Stomach (tissue), 4 donors: ENCODE results near the gene STRADB.

Experiments used
- POLR2A ChIP-seq, 4 donors: fragments of 450-650 bp; IDR thresholded peaks; one replicate each; pipeline ENCODE4 v1.6.1; 2016; ENCODE audit warnings: antibody characterized with exemption in 4 of 4, control low read depth in 2 of 4, mild to moderate bottlenecking in 1 of 4, moderate library complexity in 1 of 4
- TF ChIP-seq, protein P1 (sequence below), 7 experiments: fragments of 450-650 bp in 4 of 7; fragments of 200-600 bp in 3 of 7; sonication (generic) in 3 of 7; IDR thresholded peaks; one replicate each; pipeline ENCODE4 v1.5.1; 2016 to 2019; ENCODE audit warnings: antibody characterized with exemption in 7 of 7, control low read depth in 2 of 7, mild to moderate bottlenecking in 1 of 7

DNA sequence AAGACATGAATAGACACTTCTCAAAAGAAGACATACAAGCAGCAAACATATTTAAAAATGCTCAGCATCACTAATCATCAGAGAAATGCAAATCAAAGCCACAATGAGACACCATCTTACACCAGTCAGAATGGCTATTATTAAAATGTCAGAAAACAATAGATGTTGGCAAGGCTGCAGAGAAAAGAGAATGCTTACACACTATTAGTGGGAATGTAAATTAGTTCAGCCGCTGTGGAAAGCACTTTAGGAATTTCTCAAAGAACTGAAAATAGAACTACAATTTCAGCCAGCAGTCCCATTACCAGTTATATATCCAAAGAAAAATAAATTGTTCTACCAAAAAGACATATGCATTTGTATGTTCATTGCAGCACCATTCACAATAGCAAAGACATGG is 61.7 kb downstream of the STRADB start:
- TF ChIP-seq, protein P1, sequence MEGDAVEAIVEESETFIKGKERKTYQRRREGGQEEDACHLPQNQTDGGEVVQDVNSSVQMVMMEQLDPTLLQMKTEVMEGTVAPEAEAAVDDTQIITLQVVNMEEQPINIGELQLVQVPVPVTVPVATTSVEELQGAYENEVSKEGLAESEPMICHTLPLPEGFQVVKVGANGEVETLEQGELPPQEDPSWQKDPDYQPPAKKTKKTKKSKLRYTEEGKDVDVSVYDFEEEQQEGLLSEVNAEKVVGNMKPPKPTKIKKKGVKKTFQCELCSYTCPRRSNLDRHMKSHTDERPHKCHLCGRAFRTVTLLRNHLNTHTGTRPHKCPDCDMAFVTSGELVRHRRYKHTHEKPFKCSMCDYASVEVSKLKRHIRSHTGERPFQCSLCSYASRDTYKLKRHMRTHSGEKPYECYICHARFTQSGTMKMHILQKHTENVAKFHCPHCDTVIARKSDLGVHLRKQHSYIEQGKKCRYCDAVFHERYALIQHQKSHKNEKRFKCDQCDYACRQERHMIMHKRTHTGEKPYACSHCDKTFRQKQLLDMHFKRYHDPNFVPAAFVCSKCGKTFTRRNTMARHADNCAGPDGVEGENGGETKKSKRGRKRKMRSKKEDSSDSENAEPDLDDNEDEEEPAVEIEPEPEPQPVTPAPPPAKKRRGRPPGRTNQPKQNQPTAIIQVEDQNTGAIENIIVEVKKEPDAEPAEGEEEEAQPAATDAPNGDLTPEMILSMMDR (IDR thresholded peaks at IDR 0.05) = no peak
- TF ChIP-seq POLR2A (IDR thresholded peaks at IDR 0.05) = no peak
